GM19351 (cell line): Measurements from ENCODE around the gene AMZ1.
"Not testable (repeated sequence)": the region's sequence is repeated elsewhere in the genome, so short reads cannot be mapped to it uniquely, and the experiment has no call there.

ENCODE experiments used
- ATAC-seq: cut with Tn5 transposase; IDR thresholded peaks from one replicate; pipeline ENCODE4 v1.9.1; 2021; ENCODE audit warnings: mild to moderate bottlenecking, moderate library complexity; ENCODE audit not compliant: unreplicated experiment

Gene AMZ1

DNA sequence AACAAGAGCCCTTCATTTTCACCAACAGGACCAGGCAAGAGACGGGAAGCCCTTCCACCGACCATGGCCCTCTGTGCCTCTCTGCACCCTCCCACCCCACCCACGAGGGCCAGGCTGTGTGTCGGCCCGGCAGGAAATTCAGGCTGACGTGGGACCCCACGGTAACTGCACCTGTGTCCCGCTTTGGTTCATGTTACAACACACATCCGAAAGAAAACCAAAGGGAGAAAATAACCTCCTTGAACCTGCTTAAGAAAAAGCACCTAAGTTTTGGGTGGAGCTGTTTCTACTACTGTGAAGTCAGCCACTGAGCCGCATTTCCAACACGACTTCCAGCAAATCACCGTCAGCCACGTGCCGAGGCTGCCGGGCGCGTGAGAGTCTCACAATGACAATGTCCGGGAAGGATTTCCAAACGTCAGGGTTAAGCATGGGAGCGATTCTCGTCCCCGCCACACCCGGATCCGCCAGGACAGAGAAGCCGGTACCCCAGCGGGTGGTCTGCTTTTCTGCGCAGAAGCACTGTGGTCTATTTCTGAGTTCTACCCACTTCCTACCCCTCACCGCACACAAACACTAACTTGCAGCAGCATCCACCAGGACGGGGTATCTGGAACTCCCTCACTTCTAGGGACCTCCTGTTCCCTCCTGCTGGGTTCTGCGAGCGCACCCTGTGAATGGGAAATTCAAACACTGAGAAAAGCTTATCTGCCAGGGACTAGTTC is 36.6 kb downstream of the AMZ1 start:
- ATAC-seq: no peak

DNA sequence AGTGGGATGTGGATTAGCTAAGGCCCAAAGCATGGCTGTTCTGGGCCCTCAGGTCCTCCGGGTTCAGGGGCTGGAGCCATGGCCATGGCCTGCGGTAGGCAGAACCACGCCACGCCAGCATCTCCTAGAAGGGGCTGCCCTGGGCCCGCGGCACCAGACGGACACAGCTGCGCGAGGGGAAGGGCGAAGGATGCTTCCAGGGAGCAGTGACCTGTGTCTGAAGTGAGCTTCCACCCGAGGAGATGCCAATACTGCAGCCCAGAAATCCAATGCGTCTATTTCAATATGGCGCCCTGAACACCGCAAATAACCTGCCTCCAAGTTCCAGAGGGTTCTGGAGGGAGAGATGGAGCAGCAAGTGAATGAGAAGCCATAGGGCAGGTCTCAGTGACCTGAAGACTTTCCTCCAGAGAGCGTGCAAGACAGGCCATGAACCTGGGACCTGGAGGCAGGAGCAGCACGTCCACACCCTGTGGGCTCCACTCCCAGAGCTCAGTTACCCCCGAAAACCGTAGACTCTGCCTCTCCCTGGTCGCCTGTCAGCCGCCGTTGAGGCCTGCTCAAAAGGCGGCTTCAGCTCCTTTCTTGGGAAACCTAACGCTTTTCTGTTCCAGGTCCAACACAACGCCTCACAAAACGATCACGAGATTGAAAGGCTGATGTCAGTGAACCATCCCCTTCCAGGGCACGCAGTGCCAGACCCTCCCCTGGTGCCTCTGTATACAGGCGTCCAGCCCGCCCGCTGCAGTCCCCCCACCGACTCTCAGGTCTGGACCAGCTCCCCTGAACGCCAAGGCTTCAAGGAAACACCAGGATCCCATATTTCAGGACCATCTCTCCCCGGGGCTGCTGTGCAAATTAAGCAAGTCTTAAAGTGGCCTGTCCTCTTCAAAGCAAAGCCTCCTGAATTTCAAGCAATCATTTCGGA is 37.4 kb downstream of the AMZ1 start:
- no peak for ATAC-seq

DNA sequence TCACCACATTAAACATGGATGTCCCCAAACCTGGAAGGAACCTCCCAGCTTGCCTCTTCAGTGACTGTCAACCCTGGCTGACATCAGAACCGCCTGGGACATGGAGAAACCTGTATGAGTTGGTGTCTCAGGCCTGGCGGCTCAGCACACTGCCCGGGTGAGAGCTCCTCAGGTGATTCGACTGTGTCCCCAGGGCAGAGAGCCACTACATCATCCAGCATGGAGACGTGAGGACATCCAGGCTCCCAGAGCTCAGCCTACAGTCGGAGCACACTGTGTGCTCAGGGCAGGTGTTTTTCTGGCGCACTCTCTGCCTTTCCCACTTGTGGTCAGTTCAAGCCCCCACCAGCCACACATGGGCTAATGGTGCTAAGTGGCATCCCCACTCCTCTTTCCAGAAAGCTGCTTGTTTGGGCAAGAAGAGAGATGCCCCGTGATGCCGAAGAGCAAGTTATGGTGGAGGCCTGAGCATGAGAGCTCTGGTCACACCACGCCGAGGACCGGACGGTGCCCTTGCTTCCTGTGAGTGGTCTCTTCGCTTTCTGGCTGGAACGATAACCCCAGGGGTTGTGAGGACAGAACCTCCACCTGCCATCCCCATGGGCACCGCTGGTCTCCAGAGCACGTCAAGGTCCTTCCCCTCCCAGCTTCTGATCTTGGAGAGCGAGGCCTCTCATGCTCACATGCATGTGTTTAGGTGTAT is 38.5 kb downstream of the AMZ1 start:
- no peak for ATAC-seq

DNA sequence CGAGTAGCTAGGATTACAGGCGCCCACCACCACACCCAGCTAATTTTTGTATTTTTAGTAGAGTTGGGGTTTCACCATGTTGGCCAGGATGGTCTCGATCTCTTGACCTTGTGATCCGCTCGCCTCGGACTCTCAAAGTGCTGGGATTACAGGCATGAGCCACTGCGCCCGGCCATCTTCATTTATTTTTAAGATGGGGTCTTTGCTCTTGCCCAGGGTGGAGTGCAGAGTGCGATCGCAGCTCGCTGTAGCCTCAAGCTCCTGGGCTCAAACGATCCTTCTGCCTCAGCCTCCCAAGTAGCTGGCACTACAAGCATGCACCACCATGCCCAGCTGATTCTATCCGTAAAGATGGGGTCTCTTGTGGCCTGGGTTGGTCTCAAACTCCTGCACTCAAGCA is 39.2 kb downstream of the AMZ1 start:
- ATAC-seq: not testable (repeated sequence)

DNA sequence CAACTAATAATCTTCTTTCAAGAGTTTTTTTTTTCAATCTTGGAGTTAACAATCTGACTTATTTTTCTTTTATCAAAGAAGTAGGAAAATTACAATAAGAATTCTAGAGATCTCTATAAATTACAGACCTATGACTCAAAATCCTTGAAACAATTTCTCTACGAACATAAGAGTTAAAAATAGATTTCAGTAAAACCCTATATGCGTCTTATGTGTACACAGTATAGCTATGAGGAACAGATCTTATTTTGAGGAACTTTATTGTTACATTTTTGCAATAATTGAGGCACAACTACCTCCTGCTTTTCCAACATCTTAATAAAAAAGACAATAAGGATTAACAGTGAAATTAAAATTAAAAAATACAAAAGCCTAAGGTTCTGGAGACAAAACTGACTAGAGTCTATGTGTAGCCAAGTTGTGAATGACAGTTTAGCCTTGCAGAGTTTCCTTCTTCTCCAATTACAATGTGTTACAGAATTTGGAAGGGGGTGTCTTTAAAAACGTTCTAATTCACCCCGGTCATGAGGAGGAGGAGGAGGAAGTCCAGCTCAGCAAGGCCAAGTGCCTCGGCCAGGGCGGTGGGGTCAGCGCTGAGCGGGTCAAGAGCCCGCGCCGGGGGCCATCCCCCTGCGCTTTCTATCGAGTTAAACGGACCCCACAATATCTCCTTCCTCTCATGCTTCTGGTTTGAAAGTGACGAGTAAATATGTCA is 40.5 kb downstream of the AMZ1 start:
- no peak for ATAC-seq

DNA sequence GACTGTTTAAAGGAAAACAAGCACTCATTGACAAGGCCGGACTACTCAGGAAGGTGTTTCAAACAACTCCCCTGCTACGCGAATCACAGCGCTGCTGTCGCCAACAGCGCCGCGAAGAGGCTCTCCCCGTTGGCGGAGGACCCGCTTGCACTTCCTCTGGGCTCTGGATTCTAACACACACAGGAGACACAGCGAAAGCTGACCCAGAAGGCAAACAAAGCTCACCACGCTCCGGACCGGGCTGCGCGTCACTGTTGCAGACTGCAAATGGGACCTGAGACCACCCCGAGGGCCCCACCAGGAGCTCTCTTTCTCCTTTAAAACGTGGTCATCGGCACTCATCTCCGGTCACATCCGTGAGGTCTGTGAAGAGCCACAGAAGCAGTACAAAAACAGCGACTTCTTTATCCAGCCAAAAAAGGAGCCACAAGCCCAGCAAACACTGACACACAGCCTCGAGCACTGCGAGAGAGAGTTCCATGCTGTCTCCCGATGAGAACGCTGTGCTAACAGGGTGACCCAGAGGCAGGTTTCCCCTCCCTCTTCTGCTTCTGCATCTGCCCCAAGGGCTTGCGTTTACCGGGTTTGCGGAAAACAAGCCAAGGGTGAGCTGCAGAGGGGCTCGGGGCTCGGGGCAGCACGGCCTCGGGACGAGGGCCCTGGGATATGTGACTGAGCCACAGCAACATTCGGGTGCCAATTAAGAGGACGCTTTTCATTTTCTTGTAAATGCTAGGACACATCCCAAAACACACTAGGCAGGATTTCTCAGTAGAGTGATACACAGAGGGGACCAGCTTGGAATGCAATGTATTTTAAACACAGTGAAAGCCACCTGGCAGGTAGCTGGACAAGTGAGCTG is 41.3 kb downstream of the AMZ1 start:
- ATAC-seq: no peak

DNA sequence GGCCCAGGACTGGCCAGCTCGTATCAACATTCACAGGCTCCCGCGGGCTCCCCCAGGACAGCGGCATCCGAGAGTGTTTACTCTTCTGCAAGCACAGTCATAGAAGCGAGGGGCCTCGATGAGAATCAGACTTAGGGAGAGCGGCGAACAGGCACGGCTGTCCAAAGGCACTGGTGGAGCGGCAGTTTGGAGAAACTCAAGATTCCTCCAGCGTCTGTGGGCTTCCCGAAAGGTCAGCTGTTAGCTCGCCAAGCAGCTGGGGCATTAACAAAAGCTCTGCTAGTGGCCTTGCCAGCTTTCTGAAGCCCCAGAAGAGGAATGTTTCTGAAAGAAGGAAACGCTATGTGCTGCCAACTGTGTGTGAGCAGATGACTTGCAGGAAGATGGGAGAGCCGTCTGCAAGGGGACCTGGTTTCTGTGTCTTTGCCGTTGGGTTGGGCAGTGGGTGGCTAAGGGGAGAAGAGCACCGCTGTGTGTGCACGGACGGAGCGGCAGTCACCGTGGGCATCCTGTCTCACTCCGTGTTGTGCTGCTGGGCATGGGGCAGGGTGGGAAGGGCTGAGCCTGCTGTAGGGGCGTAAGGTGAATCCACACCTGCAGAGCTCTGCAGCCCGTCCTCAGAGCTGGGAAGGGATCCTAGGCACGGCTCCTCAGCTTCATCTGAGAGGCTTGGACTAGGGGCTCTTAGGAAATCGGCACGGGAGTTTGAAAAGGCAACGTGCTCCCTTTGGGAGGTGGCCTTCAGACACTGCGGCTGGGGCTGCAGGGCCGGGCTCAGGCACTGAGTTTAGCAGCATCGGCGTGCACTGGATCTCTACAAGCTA is 42.1 kb downstream of the AMZ1 start:
- no peak for ATAC-seq

DNA sequence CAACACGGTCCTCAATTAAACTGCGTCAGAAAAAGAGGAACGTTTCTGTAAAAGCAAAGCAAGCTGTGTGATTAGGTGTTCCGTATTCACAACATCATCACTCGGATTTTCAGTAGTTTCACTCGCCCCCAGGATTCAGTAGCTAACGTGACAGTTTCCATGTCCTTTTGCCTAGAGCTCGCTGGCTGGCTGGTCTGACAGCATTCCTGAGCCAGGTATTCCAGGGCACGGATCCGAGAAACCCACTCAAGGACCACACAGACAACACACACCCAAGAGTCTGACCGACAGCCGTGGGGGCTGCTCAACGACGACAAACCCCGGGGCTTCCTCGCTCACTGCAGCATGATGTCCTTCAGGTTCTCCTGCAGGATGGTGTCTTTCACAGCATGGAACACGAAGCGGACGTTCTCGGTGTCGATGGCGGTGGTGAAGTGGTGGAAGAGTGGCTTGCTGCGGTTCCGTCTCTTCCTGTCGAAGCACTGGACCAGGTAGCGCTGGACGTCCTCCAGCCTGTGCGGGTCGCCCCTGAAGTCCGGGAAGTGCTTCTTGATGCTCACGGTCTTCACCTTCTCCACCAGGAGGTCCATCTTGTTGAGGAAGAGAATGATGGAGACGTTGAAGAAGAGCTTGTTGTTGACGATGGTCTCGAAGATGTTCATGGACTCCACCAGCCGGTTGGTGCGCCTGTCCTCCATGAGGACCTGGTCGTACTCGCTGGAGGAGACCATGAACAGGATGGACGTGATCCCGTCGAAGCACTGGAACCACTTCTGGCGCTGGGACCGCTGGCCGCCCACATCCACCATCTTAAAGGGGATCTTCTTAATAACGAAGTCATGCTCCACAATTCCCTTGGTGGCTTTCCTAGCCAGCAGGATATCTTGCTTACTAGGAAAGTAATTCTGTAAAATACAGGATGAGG is 43.1 kb downstream of the AMZ1 start:
- no peak for ATAC-seq

DNA sequence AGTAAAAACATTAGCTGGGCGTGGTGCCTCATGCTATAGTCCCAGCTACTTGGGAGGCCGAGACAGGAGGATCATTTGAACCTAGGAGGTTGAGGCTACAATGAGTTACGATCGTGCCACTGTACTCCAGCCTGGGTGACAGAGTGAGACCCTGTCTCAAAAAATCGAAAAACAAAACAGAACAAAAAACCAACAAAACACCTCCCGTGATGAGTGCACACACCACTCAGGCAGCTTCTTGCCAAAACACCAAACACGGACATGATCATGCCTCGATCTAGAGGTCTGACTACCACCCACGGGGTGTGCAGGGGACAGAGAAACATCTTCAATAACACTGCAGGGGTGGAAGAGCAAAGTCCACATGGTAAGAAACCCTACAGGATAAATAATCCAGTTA is 44.4 kb downstream of the AMZ1 start:
- ATAC-seq: no peak

DNA sequence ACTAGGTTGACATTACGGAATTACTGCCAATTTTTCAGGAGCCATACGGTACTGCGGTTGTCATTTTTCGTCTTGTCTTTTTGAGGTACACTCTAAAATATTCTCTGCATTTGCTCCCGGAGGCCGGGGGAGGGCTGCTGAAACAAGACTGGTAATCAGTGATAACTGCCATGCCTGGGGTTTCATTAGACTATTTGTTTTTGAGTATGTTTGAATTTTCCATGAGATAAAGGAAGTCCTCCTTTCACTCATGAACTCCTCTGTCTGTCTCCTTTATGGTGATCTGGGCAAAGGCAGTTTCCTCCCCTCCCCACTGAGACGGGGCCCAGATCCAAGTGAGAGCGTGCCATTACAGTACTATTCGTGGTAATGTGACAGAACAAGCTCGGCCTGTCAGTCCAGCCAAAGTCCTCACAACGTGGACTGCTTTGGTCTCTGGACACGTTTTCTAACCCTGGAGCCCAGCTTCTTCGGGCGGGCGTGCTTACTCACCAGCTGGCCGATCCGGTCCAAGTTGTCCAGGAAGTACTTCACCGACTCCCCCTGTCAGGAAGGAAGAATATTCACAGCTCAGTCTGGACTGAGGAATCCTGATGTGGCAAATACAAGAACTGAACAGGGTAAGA is 45.1 kb downstream of the AMZ1 start:
- no peak for ATAC-seq

DNA sequence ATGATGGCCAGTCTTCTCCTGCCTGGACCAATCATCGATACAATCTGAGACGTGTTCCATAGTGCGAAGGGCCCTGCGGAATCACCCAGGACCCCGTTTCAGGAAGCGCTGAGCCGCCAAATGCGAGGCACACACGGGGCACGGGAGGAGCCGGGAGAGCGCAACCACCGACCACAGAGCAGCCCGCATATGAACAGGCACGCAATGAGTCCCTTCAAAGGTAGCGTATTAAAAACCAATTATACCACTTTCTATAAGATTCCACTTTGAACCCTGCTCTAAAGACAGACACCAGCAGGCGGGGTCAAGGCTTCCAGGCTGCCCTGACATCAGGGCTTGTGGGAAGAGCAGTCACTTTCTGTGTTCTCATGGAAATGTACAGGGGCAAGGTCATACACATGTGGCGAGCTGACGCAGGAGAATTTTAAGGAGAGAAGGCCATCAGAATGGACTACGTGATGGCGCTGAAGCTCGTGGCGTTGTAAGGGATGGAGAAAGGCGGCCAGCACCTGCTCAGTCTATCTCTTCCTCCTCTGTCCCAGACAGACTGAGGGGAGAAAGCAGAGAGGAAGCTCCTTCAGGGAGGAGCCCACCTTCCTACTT is 46.2 kb downstream of the AMZ1 start:
- ATAC-seq: no peak

DNA sequence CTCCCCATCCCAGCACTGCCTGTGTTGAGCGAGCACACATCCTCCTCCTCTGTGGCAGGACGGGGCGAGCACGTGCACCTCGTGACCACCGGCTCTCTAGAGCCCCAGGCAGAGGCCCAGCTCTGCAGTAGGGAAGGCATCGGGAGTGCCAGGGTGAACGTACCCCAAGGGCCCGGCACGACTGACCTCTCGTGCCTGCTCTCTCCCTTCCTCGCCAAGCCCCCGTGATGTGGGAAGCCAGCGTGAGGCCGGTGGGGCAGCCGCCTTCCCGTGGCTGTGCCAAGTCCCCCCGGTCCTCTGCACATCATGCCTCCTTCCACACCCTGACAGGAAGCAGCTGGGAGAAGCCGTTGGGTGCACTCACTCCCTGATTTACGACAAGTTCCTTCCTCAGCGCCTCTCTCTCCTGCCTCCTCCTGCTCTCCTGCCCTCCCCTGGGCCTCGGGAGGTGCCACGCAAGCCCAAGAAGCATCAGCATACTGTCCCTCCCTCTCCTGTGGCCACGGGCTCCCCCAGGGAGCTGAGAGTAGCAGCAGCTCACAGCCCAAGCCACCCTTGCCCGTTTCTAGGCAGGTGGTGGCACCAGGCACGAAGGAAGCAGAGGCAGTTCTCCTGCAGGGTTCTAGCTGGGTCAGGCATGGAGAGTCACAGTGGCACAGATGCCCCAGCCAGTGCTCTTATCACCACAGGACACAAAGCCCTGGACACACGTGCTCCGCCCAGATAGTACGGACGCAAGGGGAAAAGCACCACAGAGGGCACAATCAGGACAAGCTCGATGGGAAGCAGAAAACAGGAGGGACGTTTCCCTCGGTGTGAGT is 47.0 kb downstream of the AMZ1 start:
- no peak for ATAC-seq

DNA sequence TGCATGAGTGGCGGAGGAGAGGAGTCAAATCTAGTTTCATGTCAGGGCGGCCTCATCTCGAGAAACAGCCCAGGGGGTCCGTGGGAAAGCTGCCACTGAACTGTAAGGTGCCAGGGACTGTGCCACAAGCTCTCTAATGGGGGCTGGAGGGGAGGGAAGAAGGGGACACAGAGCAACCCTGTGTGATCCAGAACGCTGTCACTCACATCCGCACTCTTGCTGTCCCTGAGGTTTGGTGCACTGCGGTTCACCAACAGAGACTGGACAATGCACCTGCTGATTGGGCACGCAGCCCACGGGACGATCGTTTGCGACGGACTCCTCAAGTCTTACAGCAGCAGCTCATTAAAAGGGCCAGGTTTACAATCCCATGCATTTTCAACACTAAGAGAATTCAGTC is 47.7 kb downstream of the AMZ1 start:
- no peak for ATAC-seq

DNA sequence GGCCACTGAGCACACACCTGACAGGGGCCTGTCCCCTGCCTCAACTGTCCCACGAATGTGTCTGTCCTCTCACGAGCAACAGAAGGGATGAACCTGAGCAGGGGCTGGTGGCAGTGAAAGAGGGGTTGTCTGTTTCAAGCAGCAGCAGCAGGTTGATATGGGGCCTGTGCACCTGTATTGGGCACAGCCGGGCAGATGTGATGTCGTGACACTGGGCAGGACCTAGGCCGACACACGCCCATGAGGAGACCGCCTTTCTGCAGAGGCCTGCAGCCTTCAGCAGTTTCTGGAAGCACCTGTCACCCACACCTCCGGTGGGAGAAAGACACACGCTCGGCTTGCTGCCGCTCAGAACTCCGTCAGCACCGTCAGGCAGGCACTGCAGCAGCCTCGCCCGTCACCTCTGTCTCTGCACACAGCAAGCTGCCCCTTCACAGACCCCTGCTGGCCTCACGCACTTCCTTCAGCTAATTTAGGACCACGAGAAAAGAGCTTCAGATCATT is 48.5 kb downstream of the AMZ1 start:
- ATAC-seq: no peak

DNA sequence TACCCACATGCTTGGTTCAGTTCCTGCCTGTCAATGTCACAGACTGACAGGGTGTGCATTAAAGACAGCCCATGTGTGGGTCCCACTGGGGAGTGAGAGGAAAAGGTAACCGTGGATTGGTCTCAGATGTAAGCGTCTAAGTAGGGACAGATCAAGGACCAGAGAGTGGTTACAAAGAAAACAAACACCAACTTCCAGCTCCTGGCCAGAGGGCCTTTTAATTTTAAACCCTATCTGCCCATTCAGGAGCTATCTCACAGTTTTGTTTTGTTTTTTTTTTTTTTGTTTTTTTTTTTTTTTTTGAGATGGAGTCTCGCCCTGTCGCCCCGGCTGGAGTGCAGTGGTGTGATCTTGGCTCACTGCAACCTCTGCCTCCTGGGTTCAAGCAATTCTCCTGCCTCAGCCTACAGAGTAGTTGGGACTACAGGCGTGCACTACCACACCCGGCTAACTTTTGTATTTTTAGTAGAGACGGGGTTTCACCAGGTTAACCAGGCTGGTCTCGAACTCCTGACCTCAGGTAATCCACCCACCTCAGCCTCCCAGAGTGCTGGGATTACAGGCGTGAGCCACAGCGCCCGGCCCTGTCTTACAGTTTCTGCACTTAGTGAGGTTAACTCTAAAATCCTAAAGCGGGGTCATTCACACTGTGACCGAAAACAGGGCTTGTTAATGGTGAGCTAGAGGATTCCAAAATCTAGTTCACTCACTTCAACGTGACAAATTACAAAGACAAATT is 49.2 kb downstream of the AMZ1 start:
- not testable (repeated sequence) for ATAC-seq
